C1 segment of cervical spinal cord (tissue), 14 donors: Measurements from ENCODE around the gene NR4A1.

Source experiments
- DNase-seq, 14 donors: peaks; one replicate each; lab custom pipeline; 2025; lab: John Stamatoyannopoulos, UW

NR4A1 gene

DNA sequence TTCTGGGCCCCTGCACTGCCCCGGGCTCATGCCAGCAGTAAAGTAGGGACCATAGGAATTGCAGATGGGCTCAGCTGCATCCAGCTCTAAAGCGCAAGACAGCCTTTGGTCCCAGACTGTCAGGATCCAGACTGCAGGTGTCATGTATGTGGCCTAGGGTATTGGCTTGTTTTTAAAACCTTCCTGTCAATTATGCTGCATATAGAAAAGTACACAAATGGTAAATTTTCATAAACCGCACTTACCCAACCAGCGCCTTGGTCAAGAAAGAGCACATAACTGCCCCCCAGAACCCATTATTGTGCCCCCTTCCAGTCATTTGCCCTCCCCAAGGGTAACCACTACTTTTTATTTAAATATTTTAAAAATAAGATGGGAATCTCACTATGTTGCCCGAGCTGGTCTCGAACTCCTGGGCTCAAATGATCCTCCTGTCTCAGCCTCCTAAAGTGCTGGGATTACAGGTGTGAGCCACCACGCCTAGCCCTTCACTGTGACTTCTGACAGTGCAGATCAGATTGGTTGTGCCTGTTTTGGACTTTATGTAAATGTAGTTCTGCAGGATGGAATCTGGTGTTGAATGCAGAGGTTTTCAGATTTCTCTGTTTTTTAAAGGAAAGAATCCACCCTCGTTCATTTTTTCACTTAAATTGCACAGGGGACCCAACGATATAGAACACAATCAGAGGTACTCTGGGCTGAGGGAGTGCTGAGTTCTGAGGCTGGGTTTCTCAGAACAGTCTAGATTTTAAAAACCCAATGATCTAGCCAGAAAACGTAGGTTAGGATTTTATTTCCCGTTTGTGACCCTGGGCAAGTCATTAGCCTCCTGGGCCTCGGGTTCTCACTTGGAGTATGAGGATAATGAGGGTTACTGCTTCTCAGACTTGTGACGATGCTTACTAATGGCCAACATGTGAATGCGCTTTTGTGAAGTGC is 6.7 kb downstream of the NR4A1 start:
- DNase-seq: no peak

DNA sequence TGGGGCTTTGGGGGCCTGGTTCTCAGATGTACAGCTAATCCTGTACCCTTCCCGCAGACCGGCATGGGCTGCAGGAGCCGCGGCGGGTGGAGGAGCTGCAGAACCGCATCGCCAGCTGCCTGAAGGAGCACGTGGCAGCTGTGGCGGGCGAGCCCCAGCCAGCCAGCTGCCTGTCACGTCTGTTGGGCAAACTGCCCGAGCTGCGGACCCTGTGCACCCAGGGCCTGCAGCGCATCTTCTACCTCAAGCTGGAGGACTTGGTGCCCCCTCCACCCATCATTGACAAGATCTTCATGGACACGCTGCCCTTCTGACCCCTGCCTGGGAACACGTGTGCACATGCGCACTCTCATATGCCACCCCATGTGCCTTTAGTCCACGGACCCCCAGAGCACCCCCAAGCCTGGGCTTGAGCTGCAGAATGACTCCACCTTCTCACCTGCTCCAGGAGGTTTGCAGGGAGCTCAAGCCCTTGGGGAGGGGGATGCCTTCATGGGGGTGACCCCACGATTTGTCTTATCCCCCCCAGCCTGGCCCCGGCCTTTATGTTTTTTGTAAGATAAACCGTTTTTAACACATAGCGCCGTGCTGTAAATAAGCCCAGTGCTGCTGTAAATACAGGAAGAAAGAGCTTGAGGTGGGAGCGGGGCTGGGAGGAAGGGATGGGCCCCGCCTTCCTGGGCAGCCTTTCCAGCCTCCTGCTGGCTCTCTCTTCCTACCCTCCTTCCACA is 7.6 kb downstream of the NR4A1 start:
- peak in 4 of 14 donors; percentile 24 to 40 (median 26) for DNase-seq

DNA sequence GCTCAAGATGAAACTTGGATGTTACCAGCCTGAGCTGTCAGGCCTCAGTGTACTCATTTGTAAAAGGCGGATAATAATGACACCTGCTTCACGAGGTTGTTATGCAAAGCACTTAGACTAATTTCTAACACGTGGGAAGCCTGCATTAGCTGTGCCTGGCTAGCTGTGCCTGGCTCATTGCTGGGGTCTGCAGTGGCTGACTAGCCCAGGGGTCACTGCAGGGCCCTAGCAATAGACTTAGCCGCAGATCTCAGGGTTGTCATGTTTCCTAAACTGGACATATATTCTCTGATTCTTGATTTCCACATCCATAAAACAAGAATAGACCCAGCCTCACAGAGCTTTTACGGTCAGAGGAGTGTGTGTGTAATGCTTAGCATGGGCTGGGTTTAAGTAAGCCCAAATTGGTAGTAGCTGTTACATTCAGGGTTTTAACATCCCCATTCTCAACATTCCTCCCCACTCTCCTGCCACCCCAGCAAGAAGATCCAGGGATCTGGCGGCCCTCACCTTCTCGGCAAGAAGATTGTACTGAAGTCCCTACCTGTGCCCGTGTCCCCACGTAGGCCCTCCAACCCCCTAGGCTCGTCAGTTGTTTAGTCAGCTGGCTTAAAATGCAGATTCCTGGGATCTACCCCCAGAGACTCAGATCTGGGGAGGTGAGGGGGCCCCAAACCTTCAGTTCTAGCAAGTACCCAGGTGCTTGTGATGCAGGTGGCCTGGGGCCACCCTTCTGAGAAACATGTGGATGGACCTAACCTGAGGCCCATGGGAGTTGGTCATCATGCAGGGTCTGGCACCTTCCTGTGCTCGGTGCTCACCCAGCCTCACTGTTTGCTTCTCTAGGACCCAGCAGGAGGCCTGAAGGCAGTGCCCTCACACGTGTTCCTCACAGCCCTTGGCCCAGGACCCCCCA is 8.6 kb downstream of the NR4A1 start:
- no peak for DNase-seq

DNA sequence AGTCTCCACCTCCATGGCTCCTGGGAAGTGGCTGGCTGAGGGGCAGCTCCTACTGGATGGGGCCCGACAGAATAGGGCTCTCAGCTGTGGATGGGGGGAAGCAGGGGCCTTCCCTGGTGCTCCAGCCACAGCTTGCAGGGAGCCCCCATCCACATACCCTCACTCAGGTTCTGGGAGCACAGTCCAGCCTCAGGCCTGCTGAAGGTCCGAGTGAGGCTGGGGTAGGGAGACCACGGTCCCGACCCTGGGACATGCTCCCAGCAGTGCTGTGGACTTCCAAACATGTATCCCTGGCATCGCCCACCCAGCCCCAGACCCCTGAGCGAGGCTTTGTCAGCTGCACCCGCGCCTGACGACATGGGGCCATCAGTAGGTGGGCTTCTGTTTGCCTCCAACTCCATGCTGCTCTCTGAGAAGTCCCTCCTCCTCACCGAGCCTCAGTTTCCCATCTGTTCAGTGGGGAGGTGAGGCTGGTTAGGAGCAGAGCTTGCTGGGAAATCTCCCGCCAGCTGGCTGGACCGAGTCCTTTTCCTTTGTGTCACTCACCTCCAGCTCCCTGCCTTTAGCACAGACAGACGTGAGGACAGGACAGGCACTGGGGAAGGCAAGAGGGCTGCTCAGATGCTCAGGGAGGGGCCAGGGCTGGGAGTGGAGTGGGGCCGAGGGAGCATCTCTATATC is 9.4 kb downstream of the NR4A1 start:
- DNase-seq: no peak

DNA sequence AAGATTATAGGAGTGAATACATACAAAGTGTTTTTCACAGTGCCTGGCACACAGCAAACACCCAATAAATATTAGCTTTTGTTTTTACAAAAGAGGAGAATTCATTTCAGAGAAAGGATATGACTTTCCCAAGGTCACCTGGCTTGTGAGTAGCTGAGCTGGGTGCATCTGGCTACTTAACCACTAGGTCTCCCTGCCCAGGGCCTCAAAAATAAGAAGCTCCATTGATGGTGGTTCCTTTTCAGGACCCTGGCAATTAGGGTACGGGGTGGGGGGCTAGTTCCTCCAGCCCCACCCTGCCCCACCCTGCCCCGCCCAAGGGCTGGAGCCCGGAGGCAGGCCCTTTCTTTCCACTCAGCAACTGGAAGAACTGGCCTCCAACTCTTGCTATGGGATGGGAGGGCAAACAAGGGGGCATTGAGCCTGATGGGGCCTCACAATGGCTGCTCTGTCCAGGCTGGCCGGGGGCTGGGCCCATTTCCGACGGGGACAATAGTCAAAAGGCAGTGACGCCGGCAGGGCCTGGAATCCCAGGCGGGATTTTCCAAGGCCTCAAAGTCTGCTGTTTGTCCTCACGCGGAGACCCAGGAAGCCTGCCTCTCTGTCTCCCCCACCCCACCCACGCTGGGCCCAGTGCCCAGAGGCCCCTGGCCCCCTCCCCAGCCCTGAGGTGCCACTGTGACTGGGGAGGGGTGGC is 10.4 kb downstream of the NR4A1 start:
- DNase-seq: peak in 13 of 14 donors; percentile 20 to 91 (median 82)

DNA sequence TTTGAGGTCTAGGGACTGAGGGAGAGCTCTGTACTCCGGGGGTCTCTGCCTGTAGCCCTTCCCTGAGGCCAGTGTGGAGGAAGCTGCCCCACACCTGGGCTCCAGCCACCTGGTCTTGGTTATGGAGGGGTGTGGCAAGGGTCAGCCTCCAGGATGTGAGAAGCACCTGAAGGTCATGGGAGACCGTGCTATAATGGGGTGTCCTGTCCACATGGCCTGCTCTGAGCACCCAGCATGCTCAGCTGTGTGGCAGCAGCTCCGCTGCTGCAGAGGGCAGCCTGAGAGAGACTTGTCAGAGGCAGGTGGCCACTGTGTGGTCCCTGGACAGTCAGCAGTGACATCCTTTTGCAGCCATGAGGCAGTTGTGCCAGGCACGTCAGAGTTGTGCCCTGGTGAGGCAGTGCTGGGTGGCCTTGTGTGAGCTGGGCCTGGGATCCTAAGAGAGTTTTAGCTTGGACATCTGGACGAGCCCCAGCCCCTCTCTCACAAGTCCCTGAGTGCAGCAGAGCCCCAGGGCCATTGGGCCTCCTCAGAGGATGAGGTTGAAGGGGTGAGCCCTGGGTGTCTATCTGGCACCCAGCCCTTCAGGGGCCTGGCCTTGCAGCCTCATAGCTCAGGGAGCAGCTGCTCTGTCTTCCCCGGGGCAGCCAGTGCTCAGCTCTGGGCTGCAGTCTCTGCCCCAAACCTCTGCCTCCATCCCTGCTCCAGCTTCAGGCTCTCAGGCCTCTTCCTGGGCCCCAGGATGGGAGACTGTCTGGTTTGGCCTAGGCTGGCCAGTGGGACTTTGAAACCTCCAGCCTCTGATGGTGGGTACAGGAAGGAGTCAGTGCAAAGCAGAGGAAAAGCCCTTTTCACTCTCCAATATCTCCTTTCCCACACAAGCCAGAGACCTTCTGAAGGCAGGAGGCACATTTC is 11.2 kb downstream of the NR4A1 start:
- DNase-seq: peak in 2 of 14 donors; percentile 66 to 83

DNA sequence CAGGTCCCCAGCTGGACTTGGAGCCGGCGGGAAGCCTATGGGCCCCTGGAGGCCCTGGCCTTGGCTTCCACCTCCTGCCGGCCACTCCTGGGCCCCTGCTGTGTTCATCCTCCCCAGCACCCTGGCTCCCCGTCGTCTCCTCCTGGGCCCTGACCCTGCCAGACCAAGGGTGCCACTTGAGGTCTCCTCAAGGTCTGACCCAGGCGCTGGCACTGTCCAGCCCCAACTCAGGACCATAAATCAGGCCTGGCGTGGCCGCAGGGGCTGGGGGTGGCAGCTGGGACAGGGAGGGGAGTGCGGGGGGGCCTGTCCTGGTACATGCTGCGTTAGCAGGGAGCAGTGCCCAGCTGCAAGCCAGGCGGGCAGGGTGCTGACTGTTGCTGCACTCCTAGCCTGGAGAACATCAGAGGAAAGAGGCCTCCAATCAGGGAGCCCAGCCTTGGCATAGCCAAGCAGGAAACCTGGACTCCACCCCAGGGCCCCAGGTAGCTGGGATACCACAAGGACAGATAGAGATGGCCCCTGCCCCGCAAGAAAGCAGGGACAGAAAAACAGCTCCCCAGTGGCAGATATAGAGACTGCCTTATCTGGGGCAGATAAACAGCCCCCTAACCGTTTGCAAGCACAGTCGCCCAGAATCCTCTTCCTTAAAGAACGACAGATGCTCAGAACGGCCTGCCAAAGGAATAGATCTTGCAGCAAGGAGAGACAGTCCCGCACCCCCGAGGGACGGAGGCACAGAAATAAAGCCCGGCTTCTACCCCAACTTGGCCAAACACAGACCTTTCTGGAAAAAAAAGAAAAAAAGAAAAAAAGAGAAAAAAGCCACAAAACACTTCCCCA is 12.1 kb downstream of the NR4A1 start:
- peak in 4 of 14 donors; percentile 19 to 40 (median 24) for DNase-seq

DNA sequence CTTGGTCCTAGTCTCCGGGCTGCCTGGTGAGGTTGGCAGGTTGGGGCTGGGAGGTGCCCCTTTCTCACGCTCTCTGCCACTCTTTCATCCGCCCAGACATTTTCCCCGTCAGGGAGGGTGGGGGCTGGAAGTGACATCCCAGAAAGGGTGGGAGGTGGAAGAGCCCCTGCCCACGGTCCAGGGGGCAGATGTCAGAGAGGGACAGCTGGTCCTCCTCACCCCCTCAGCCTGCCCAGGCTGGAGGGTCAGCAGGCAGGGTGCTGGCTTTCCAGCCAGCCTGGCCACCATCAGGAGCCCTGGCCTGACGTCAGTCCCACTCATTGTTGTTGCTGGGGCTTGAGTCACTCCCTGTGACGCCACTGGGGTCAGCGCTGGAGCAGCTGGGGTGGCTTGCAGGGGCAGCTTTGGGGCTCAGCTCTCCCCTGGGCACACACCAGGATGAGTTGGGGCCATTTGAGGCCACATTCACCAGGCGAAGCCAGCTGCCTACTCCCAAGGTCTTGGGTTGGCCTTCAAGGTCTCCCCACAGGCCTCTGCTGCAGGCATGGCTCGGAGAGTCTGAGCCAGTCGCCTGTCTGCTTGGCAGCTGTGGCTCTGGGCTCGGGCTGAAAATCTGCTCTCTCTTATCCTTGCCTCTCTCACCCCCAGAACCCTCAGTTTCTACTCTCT is 12.9 kb downstream of the NR4A1 start:
- peak in 2 of 14 donors; percentile 11 to 58 for DNase-seq

DNA sequence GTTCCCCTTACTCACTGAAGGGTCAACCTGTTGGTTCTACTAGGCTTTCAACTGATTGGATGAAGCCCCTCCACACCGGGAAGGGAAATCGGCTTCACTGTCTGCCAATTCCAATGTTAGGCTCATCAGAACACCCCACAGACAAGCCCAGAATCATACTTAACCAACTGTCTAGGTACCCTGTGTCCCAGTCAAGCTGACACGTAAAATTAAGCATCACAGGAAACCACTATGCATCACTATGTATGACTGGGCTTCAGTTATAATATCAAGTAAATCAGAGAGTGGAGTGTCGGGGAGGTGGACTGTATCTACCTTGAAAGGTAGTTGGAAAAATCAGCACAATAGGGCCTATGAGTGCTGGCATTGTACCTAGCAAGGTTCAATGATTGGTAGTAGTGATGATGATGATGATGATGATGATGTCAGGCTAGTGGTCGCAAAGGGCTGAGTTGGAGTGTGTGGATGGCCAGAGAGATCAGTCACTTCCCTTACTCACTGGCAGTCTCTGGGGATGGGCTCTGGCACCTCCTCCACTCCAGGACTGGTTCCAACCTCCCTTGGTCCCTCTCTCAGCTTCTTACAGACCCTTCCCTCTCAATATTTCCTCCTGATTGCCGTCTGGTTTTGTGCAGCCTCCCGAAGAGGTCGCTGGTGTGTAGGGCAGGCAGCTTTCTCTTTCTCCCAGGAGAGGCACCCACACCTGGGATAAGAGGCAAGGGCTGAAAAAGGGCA is 15.3 kb downstream of the NR4A1 start:
- no peak for DNase-seq

DNA sequence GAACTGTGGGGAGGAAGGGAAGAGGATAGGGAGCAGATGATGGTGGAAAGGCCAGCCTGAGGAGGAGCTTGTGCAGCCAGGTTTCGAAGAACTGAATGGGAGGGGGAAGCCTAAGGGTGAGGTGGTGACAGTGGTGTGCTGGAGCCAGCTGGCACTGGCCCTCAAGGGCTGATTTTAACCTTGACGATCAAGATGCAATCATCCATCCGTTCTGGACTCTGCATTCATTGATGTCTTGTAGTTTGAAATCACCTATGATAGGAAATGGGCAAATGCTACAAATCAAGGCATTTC is 15.8 kb downstream of the NR4A1 start:
- no peak for DNase-seq

DNA sequence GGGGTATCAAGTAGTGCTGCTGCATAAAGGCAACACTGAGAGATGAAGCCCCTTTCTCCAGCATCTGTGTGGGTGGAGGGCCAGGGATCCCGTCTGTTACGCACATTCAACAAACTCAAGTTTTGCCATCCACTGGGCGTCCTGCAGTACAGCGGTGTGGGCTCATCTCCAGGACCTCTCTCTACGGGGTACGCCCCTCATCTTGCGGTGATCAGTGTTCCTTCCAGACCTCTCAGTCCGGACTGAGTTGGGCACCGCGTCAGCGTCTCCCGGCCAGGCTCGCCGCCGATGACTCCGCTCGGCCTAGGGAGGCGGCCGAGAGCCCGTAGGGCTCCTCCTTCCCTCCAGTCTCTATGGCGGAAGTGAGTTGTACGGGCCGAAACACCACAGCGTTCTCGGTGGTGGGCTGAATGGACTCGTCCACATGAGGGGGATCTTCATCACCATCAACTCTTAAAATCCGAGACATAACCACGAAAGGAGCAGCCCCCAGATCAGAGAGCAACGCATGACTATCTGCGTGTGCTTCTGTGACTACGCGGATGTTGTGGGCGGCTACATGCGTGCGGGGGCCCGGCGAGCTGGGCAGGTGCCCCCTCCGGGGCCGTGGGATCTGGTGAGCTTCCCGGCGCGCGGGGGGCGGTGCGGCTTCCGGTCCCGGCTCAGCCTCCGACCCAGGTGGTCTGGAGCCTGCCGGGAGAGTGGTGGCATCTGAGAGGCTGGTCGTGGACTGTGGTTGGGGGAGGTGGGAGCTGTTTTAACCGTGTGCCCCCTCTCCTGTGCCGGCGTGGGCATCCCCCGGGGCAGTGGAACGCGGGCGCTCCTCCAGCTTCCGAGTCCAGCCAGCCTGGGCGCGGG is 18.3 kb downstream of the NR4A1 start, which contains the start of gene ATG101:
TSS of gene ATG101 (plus strand) at position 652 of the 858 bp plus-strand sequence. CDS start 3,673 bp downstream, outside the sequence.
- DNase-seq: peak in 13 of 14 donors; percentile 84 to 99 (median 94)

DNA sequence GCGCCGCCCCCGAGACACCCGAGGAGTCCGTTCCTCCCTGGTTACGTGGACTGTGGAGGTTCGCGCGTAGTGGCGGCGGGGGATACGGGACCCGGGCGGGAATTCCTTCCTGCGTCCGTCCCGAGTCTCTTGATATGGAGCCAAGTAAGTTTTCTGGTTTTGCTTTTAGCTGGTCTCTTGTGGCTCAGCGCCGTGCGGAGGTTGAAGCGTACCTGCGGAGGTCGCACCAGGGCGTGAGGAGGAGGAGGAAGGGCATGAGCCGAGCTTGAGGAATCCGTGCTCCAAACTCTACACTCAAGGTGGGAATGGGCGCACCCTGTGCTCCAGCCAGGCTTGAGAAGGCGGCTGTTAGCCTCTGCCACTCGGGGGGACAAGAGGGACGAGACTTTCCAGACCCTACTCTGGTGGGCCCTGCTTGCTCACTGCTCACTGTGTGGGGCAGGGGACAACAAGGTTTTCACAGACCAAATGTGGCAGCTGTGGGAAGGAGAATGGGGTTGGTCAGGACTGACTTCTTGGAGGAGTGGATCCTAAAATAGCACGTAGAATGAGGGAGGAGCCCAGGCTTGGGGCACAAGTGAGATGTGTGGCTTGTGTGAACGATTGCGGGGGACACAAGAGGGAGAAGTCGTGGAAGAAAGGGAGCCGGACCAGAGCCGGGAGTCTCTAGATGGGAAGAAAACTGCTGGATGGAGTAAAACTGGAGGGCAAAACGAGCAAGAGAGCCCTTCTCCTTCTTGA is 19.1 kb downstream of the NR4A1 start:
- no peak for DNase-seq

DNA sequence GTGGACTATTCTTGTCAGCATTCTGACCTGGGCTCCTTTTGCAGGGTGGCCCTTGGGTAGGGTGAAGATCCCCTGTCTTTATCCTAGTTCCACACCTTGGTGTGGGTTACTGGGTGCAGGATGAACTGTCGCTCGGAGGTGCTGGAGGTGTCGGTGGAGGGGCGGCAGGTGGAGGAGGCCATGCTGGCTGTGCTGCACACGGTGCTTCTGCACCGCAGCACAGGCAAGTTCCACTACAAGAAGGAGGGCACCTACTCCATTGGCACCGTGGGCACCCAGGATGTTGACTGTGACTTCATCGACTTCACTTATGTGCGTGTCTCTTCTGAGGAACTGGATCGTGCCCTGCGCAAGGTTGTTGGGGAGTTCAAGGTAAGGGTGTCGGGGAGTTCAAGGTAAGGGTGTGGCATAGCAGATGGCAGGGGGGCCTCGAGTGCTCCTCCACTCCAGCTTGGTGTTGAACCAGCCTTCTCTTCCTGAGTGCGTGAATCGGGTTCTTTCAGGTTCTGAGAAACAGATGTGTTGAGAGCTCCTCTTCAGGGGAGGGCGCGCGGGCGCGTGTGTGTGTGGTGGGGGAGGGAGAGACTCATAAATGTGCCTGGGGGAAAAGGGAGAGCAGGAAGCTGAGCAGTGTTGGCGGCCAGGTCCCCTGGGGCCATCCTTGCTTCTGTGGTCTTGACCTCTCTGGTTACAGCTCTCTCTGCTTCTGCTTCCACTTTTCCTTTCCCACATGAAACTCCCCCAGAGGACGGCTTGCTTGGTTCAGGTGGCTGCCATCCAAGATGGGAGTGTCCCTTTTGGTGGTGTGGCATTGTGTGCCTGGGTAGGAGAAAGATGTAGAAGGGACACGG is 22.5 kb downstream of the NR4A1 start:
- no peak for DNase-seq

DNA sequence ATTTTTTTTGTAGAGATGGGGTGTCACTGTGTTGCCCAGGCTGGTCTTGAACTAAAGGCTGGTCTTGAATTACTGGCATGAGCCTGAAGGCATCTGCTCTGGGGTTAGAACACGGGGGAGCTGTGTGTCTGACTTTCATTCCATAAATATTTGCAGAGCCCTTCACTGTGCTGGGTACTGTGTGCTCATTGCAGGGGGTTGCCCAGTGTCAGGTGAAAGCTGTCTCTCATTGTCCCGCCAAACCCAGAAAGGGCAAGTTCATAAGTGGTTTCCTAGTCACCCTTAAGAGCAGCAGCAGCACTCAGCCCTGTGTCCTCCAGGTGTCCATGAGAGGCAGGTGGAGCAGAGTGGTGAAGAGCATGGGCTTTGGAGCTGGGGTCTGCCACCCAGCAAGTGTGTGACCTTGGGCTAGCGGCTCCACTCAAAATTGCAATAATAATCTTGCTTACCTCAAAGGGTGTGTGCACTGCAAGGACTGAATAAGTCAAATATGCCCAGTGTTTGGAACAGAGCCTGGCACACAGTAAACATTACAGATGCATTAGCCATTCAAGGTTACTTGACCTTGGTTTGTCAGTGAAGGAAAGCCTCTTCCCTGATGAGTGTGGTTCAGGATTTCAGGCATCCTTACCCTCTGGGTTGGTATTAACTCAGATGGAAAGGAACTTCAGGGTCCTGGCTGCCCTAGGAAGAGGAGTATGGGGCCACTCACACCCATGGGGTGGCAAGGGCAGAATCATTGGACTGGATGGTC is 23.9 kb downstream of the NR4A1 start:
- DNase-seq: no peak
